CD14-positive monocyte (primary cell): ENCODE results near the gene ANKRD37. TPM values are rescaled to one million over a fixed set of nuclear protein-coding genes. Genes with fewer than 3 reads are reported as not detected.
A peak's percentile ranks its signal among the peaks of the same experiment; 100 is the strongest.

Experiments
- DNase-seq, 3 donors: peaks; one replicate each; pipeline ENCODE4 v3.0.0-alpha.2; 2011 to 2022
- H2AFZ ChIP-seq: 2 replicates; pipeline ENCODE4 v1.6.0; 2012; ENCODE audit warnings: mild to moderate bottlenecking, low read depth, low read length, inconsistent platforms; ENCODE audit not compliant: insufficient read depth, poor library complexity, severe bottlenecking
- H3K27ac ChIP-seq, 2 donors: 1 replicate in 1 of 2; 2 replicates in 1 of 2; pipeline ENCODE4 v1.5.1; 2012 to 2013; ENCODE audit warnings: low read length in 2 of 2, control low read depth in 1 of 2, inconsistent platforms in 1 of 2, low read depth in 1 of 2, mild to moderate bottlenecking in 1 of 2
- H3K27me3 ChIP-seq, 2 donors: one replicate each; pipeline versions ENCODE4 v1.6.0 to v1.6.1; 2011 to 2013; ENCODE audit warnings: low read length in 2 of 2; ENCODE audit not compliant: control insufficient read depth in 2 of 2, insufficient read depth in 2 of 2
- H3K36me3 ChIP-seq, 2 donors: replicated peaks in 1 of 2; 1 replicate in 1 of 2; 2 replicates in 1 of 2; pipeline versions ENCODE4 v1.5.1 to v1.6.1; 2012 to 2013; ENCODE audit warnings: low read length in 2 of 2, control low read depth in 1 of 2, inconsistent platforms in 1 of 2, mild to moderate bottlenecking in 1 of 2; ENCODE audit not compliant: insufficient read depth in 2 of 2, control insufficient read depth in 1 of 2
- H3K4me1 ChIP-seq, 2 donors: 1 replicate in 1 of 2; 2 replicates in 1 of 2; pipeline versions ENCODE4 v1.5.1 to v1.6.1; 2012 to 2013; ENCODE audit warnings: low read length in 2 of 2, control low read depth in 1 of 2, inconsistent platforms in 1 of 2, mild to moderate bottlenecking in 1 of 2, moderate library complexity in 1 of 2; ENCODE audit not compliant: insufficient read depth in 2 of 2, control insufficient read depth in 1 of 2
- H3K4me2 ChIP-seq: replicated peaks from 2 replicates; pipeline ENCODE3; 2012; ENCODE audit warnings: low read length, moderate library complexity, mild to moderate bottlenecking; ENCODE audit not compliant: poor library complexity, severe bottlenecking; ENCODE audit errors: extremely low read depth
- H3K4me3 ChIP-seq, 3 experiments: fragments of 200-600 bp in 1 of 3; sonication (generic) in 1 of 3; replicated peaks in 1 of 3; 1 replicate in 2 of 3; 2 replicates in 1 of 3; pipeline ENCODE4 v1.5.1; 2011 to 2013; ENCODE audit warnings: low read length in 3 of 3, mild to moderate bottlenecking in 3 of 3, control low read depth in 2 of 3, low read depth in 2 of 3, inconsistent platforms in 1 of 3, moderate library complexity in 1 of 3
- H3K79me2 ChIP-seq: 2 replicates; pipeline ENCODE4 v1.6.0; 2012; ENCODE audit warnings: mild to moderate bottlenecking, control low read depth, inconsistent platforms, low read length, moderate library complexity; ENCODE audit not compliant: insufficient read depth
- H3K9ac ChIP-seq: 2 replicates; pipeline ENCODE4 v1.6.0; 2017; ENCODE audit warnings: low read length, mild to moderate bottlenecking; ENCODE audit not compliant: insufficient read depth, poor library complexity, severe bottlenecking
- H3K9me3 ChIP-seq, 2 donors: replicated peaks in 1 of 2; 1 replicate in 1 of 2; 2 replicates in 1 of 2; pipeline versions ENCODE4 v1.5.1 to v1.6.1; 2012 to 2013; ENCODE audit warnings: low read length in 2 of 2, control low read depth in 1 of 2; ENCODE audit not compliant: control insufficient read depth in 1 of 2, insufficient read depth in 1 of 2
- H4K20me1 ChIP-seq: 2 replicates; pipeline ENCODE4 v1.6.0; 2012; ENCODE audit warnings: mild to moderate bottlenecking, low read length, control low read depth, moderate library complexity; ENCODE audit not compliant: insufficient read depth
- H3K27ac Mint-ChIP-seq, 7 donors: one replicate each; pipeline ENCODE4 v1.8.0; 2020; ENCODE audit warnings: mild to moderate bottlenecking in 7 of 7, mixed read lengths in 7 of 7, moderate library complexity in 6 of 7, inconsistent platforms in 2 of 7
- H3K27me3 Mint-ChIP-seq, 3 donors: one replicate each; pipeline ENCODE4 v1.8.0; 2021 to 2022; ENCODE audit warnings: low read depth in 3 of 3, mild to moderate bottlenecking in 3 of 3, mixed read lengths in 3 of 3, moderate library complexity in 3 of 3, inconsistent platforms in 1 of 3
- H3K36me3 Mint-ChIP-seq, 2 donors: one replicate each; pipeline ENCODE4 v1.8.0; 2020; ENCODE audit warnings: mixed read lengths in 2 of 2, inconsistent platforms in 1 of 2, mild to moderate bottlenecking in 1 of 2
- H3K4me1 Mint-ChIP-seq: one replicate; pipeline ENCODE4 v1.8.0; 2020; ENCODE audit warnings: mild to moderate bottlenecking, mixed read lengths
- H3K4me3 Mint-ChIP-seq, 2 donors: one replicate each; pipeline ENCODE4 v1.8.0; 2020; ENCODE audit warnings: mild to moderate bottlenecking in 2 of 2, mixed read lengths in 2 of 2, moderate library complexity in 1 of 2
- H3K9me3 Mint-ChIP-seq, 7 donors: one replicate each; pipeline ENCODE4 v1.8.0; 2020 to 2022; ENCODE audit warnings: mixed read lengths in 7 of 7, mild to moderate bottlenecking in 6 of 7, moderate library complexity in 6 of 7, inconsistent platforms in 2 of 7
- CTCF ChIP-seq: fragments of 200-600 bp; IDR thresholded peaks from one replicate; pipeline ENCODE4 v1.8.0; 2022; ENCODE audit warnings: antibody characterized with exemption, mild to moderate bottlenecking
- WGBS: methylation state at CpG from one replicate; pipeline ENCODE4 v1.1.5; 2013; ENCODE audit warnings: missing lambda C conversion rate; ENCODE audit not compliant: insufficient coverage; 5-methylcytosine and 5-hydroxymethylcytosine counted together
- intact Hi-C, 2 donors: fragments of 100-400 bp; cut with micrococcal nuclease; formaldehyde crosslinking; loops; one replicate each; pipeline versions ENCODE4 v1.15.0 to v1.15.1; 2023
- polyA minus RNA-seq: library from RNA; depleted of rRNA, polyadenylated mRNA; stranded (reverse); fragments of >200 nt; gene quantifications from 2 replicates; pipeline ENCODE4 v1.2.3, GENCODE V29; 2012
- polyA plus RNA-seq, 3 donors: library from polyadenylated mRNA; depleted of rRNA in 1 of 3; unstranded in 2 of 3; stranded (reverse) in 1 of 3; fragments of 300-500 nt in 2 of 3; fragments of >200 nt in 1 of 3; fragmentation: Illumina TruSeq in 2 of 3; gene quantifications; 1 replicate in 2 of 3; 2 replicates in 1 of 3; pipeline ENCODE4 v1.2.3, GENCODE V29; 2012 to 2021
- total RNA-seq, 12 experiments: library from RNA in 1 of 12; stranded (reverse) in 1 of 12; fragments of 120-200 nt in 1 of 12; gene quantifications; one replicate each; pipeline ENCODE4 v1.2.4 and lab custom pipeline; 2013 to 2026; ENCODE audit warnings: mixed read lengths in 6 of 12, inconsistent platforms in 1 of 12

The ANKRD37 gene
- 5.0 TPM for total RNA-seq (2013)
- 1 to 10 TPM; 4.2 to 6.5 (median 5.4) TPM for polyA plus RNA-seq
- polyA minus RNA-seq: 5.8 and 9.2 TPM in 2 replicates
- total RNA-seq (lab: John Stamatoyannopoulos, UW): 1.9 to 6.3 (median 5.1) reads per million in 11 experiments

DNA sequence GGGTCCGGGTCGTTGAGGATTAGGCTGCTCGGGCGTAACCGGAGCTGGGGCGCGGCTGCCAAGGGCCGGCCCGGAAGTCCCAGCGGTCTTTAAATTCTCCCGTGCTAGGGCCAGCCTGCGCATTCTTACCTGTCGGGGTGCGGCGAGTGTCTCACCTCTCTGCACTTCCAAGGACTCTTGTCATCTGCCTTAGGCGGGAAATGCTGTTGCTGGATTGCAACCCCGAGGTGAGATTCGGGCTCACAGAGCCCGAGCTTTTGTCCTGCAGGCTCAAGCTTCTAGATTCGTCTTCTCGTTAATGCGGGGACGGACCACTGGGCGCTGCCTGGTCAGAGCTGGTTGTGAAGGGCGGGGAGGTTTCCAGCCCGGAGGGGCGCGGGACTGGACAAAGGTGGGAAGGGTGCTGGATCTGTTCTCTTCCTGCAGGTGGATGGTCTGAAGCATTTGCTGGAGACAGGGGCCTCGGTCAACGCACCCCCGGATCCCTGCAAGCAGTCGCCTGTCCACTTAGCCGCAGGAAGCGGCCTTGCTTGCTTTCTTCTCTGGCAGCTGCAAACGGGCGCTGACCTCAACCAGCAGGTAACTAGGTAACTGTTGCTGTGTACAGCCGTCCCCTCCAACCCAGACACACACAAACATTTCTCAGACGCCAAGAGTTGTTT, at the start of gene ANKRD37:
ANKRD37 (plus strand) TSS at position 118 of the 662 bp plus-strand sequence; CDS start at position 201, 83 bp downstream.
- Mint-ChIP-seq H3K27me3 (peaks cover 11 to 13% (median 12%) of the 10 kb centered on the region in 3 donors), H3K4me1 (peaks cover 18% of the 10 kb centered on the region), H3K36me3 (peaks cover 29 to 40% of the 10 kb centered on the region in 2 donors), H3K27ac (peak within 1 kb of the TSS; percentile 82 to 96 (median 94)), H3K9me3 (no peaks in the 10 kb centered on the region), H3K4me3 (peak within 1 kb of the TSS; percentile 77 to 93)
- TF ChIP-seq CTCF: no peak
- Histone ChIP-seq H3K9ac (peak within 1 kb of the TSS; percentile 92), H3K9me3 (no peaks in the 10 kb centered on the region), H3K4me2 (peak within 1 kb of the TSS; percentile 76), H3K36me3 (peaks cover 21 to 31% of the 10 kb centered on the region in 2 donors), H4K20me1 (no peaks in the 10 kb centered on the region), H2AFZ (peak within 1 kb of the TSS; percentile 86), H3K27me3 (peaks cover 0 to 8% of the 10 kb centered on the region in 2 donors), H3K27ac (peak within 1 kb of the TSS; percentile 88 to 96), H3K4me1 (peaks cover 17 to 19% of the 10 kb centered on the region in 2 donors), H3K4me3 (peak within 1 kb of the TSS; percentile 63 to 81 (median 81)), H3K79me2 (no peaks in the 10 kb centered on the region)
- DNase-seq: no peak
- 19% methylated on average over 36 of the region's 38 CpGs for WGBS
- intact Hi-C loops: loop anchor here in 1 of 2 donors (1.0 kb wide), 1 partner anchor 28 kb away; the partner anchor contains the start of gene UFSP2

- TF ChIP-seq CTCF: no peak
- Histone ChIP-seq H3K36me3 (no peaks in the 10 kb centered on the region), H3K9me3 (no peaks in the 10 kb centered on the region), H3K79me2 (no peaks in the 10 kb centered on the region), H3K4me2 (no peak overlapping the region), H4K20me1 (no peaks in the 10 kb centered on the region), H3K27me3 (no peaks in the 10 kb centered on the region), H3K27ac (no peak overlapping the region), H3K4me1 (no peaks in the 10 kb centered on the region), H3K9ac (no peak overlapping the region), H2AFZ (no peak overlapping the region), H3K4me3 (no peak overlapping the region)
- Mint-ChIP-seq H3K4me1 (peaks cover 7% of the 10 kb centered on the region), H3K27ac (no peak overlapping the region), H3K9me3 (peaks cover 0 to 7% (median 0%) of the 10 kb centered on the region in 7 donors), H3K27me3 (peaks cover 1 to 13% (median 3%) of the 10 kb centered on the region in 3 donors), H3K4me3 (no peak overlapping the region), H3K36me3 (no peaks in the 10 kb centered on the region)
- 91% methylated on average over 8 of the region's 14 CpGs for WGBS
- DNase-seq: no peak
- intact Hi-C loops: no loop called here
Observed at GRCh38 chr4:185346975-185347601, 49.6 kb upstream of the ANKRD37 start.
